ENCODE measurements around the gene VAV2. TPM values are rescaled to one million over a fixed set of nuclear protein-coding genes. Genes with fewer than 3 reads are reported as not detected.

Gene VAV2
- total and polyA plus RNA-seq, 11 donors, result 3.3 to 9.9 (median 5.3) TPM

- Histone ChIP-seq H3K4me3 (no peak overlapping the region), H3K4me1 (peaks cover 0 to 12% (median 7%) of the 10 kb centered on the region in 12 donors), H3K27me3 (no peaks in the 10 kb centered on the region), H3K27ac (no peak overlapping the region), H3K36me3 (peaks cover 0 to 8% (median 0%) of the 10 kb centered on the region in 9 donors), H3K9me3 (no peaks in the 10 kb centered on the region)
- intact Hi-C loops (cut with DNase I), result loop anchor here in 3 of 10 donors (10.0 kb wide), 2 partner anchors 300 to 310 kb away; no protein-coding TSS in a partner anchor
- TF ChIP-seq, protein P1, sequence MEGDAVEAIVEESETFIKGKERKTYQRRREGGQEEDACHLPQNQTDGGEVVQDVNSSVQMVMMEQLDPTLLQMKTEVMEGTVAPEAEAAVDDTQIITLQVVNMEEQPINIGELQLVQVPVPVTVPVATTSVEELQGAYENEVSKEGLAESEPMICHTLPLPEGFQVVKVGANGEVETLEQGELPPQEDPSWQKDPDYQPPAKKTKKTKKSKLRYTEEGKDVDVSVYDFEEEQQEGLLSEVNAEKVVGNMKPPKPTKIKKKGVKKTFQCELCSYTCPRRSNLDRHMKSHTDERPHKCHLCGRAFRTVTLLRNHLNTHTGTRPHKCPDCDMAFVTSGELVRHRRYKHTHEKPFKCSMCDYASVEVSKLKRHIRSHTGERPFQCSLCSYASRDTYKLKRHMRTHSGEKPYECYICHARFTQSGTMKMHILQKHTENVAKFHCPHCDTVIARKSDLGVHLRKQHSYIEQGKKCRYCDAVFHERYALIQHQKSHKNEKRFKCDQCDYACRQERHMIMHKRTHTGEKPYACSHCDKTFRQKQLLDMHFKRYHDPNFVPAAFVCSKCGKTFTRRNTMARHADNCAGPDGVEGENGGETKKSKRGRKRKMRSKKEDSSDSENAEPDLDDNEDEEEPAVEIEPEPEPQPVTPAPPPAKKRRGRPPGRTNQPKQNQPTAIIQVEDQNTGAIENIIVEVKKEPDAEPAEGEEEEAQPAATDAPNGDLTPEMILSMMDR (IDR thresholded peaks at IDR 0.05), result no peak
- no peak for TF ChIP-seq POLR2A (IDR thresholded peaks at IDR 0.05)
- 81 to 96% (median 88%) methylated on average over 8 of the region's 8 CpGs for WGBS, 4 donors
- ATAC-seq (no peak), DNase-seq (no peak)
Measured at GRCh38 chr9:133795049-133795448, 197.1 kb downstream of the VAV2 start.

DNA sequence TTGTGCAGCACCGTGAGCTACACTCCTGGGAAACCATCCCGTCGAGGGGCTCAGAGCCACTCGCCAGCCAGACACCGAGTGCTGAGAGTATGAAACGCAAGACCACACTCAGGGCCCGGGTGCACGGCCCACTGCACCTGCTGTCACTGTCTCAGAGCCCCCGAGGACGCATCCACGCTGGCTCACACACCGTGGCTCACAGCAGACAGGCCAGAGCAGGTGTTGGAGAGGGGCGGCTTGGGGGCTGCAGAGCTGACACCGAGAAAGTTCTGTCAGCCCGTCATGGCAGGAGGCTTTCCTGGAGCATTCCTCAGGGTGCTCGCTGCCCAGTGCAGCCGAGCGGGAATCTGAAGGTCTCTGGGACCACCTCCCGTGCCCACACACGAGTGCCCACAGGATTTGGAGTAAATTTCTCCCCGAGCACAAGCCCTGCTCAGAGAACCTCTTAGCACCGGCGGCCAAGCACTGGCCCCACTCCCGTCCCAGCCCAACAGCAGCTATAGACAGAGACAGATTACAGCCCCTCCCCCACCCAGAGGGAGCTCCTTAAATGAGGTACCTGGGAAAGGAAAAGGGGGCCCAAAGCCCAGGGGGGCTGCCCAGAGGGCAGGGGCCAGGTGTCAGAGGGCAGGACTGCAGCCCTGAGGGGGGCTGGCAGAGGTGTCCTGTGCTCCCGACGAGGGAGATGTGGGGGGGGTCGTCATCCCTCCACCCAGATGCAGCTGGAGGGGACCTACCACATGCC is 197.9 kb downstream of the VAV2 start:
- DNase-seq (no peak), ATAC-seq (no peak)
- intact Hi-C loops (cut with DNase I), result loop anchor here in 3 of 10 donors (10.0 kb wide), 2 partner anchors 301 to 311 kb away; no protein-coding TSS in a partner anchor
- Histone ChIP-seq H3K27ac (no peak overlapping the region), H3K27me3 (no peaks in the 10 kb centered on the region), H3K4me1 (peaks cover 0 to 20% (median 14%) of the 10 kb centered on the region in 12 donors), H3K9me3 (no peaks in the 10 kb centered on the region), H3K36me3 (peaks cover 0 to 8% (median 0%) of the 10 kb centered on the region in 9 donors), H3K4me3 (no peak overlapping the region)
- TF ChIP-seq, protein P1 (IDR thresholded peaks at IDR 0.05), result no peak
- no peak for TF ChIP-seq POLR2A (IDR thresholded peaks at IDR 0.05)
- 91 to 93% (median 93%) methylated on average over 23 to 27 of the region's 27 CpGs for whole genome bisulfite sequencing, 4 donors

- no peak for DNase-seq
- Histone ChIP-seq H3K36me3 (peaks cover 0 to 8% (median 0%) of the 10 kb centered on the region in 9 donors), H3K27me3 (no peaks in the 10 kb centered on the region), H3K9me3 (no peaks in the 10 kb centered on the region), H3K4me1 (peaks cover 0 to 27% (median 16%) of the 10 kb centered on the region in 12 donors), H3K27ac (no peak overlapping the region), H3K4me3 (peak overlapping the region in 2 of 12 donors; percentile 22)
- no peak for ATAC-seq
- TF ChIP-seq POLR2A (IDR thresholded peaks at IDR 0.05), result no peak
- TF ChIP-seq, protein P1 (IDR thresholded peaks at IDR 0.05), result no peak
- WGBS, 4 donors, result 48 to 74% (median 65%) methylated on average over 12 to 13 of the region's 13 CpGs
- intact Hi-C loops (cut with DNase I), result loop anchor here (1.0 to 10.0 kb wide), 5 partner anchors 201 to 311 kb away; no protein-coding TSS in a partner anchor
Measured at GRCh38 chr9:133793471-133793870, 198.7 kb downstream of the VAV2 start.

DNA sequence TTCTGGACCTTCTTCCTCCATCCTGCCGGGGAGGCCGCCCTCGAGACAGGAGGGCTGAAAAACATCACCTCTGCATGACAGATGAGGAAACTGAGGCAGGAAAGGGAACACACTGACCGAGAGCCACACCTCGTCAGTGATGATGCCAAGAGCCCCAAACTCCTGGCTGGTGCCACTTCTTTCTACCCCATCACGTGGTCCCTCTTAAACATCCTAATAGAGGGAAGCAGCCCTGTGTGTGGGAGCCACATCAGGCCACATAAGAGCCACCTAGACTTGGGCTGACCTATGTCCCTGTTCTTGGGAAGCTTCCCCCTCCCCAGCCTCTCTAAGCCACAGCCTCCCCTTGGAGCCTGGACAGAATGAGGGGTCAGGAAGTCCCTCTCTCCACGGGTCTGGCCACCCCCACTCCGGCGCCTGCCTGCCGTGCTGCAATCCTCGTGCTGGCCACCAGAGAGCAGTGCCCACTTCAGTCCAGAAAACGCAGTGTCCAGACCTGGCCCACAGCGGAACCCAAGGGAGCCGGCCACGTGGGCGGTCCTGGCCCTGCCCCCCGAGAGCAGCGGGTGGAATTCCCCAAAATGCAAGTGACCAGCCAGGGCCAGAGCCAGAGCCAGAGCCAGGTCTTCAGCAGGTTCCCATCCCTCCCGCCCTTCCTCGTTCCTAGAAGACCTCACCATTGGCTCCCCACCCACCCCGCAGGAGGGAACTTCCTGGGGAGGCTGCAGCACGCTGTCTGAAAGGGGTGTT is 199.2 kb downstream of the VAV2 start:
- intact Hi-C loops (cut with DNase I), result loop anchor here (1.0 to 10.0 kb wide), 5 partner anchors 201 to 312 kb away; no protein-coding TSS in a partner anchor
- Histone ChIP-seq H3K27ac (no peak overlapping the region), H3K9me3 (no peaks in the 10 kb centered on the region), H3K27me3 (no peaks in the 10 kb centered on the region), H3K36me3 (peaks cover 0 to 8% (median 0%) of the 10 kb centered on the region in 9 donors), H3K4me3 (peak overlapping the region in 3 of 12 donors; percentile 22 to 23 (median 22)), H3K4me1 (peaks cover 0 to 33% (median 17%) of the 10 kb centered on the region in 12 donors)
- DNase-seq, result peak; percentile 72 to 90 (median 81)
- peak; percentile 70 to 88 (median 82) for ATAC-seq
- WGBS, 4 donors, result 13 to 28% (median 22%) methylated on average over 19 to 22 of the region's 22 CpGs
- TF ChIP-seq POLR2A (IDR thresholded peaks at IDR 0.05), result no peak
- TF ChIP-seq, protein P1 (IDR thresholded peaks at IDR 0.05), result peak; percentile 91 to 99 (median 96)

Measured in heart left ventricle (tissue), 16 donors.